ENCODE data around the gene KCNA3. TPM values are rescaled to one million over a fixed set of nuclear protein-coding genes. Genes with fewer than 3 reads are reported as not detected.
A peak's percentile ranks its signal among the peaks of the same experiment; 100 is the strongest.

KCNA3 gene
- total RNA-seq, 3 donors from 2014 or later, result 1.5 to 2.7 (median 1.9) TPM

GRCh38 chr1:110680036-110680735, 5.4 kb upstream of the KCNA3 start:
- ATAC-seq (no peak), DNase-seq (no peak)
- no peaks in the 10 kb centered on the region for H3K36me3 ChIP-seq (ENCODE audit: low read depth)
- no peaks in the 10 kb centered on the region for H3K4me1 ChIP-seq (ENCODE audit: low read depth)
- intact Hi-C loops (cut with DNase I, micrococcal nuclease), result no loop called here
- H3K9me3 ChIP-seq, result no peaks in the 10 kb centered on the region
- no peak overlapping the region for H3K4me3 ChIP-seq
- no peak for TF ChIP-seq CTCF (IDR thresholded peaks at IDR 0.05)

- Histone ChIP-seq H3K36me3 (ENCODE audit: low read depth) (no peaks in the 10 kb centered on the region), H3K9me3 (no peaks in the 10 kb centered on the region), H3K4me3 (no peak overlapping the region), H3K4me1 (ENCODE audit: low read depth) (no peaks in the 10 kb centered on the region)
- TF ChIP-seq CTCF (IDR thresholded peaks at IDR 0.05), result no peak
- intact Hi-C loops (cut with DNase I, micrococcal nuclease), result no loop called here
- ATAC-seq, result no peak
- DNase-seq, result no peak
Observed at GRCh38 chr1:110677526-110677925, 2.8 kb upstream of the KCNA3 start.

GRCh38 chr1:110676970-110677369, 2.2 kb upstream of the KCNA3 start:
- no peak for ATAC-seq
- H3K4me3 ChIP-seq, result no peak overlapping the region
- intact Hi-C loops (cut with DNase I, micrococcal nuclease), result no loop called here
- no peaks in the 10 kb centered on the region for H3K4me1 ChIP-seq (ENCODE audit: low read depth)
- DNase-seq, result no peak
- TF ChIP-seq CTCF (IDR thresholded peaks at IDR 0.05), result no peak
- H3K9me3 ChIP-seq, result no peaks in the 10 kb centered on the region
- H3K36me3 ChIP-seq (ENCODE audit: low read depth), result no peaks in the 10 kb centered on the region

- no peak for ATAC-seq
- H3K9me3 ChIP-seq, result no peaks in the 10 kb centered on the region
- H3K4me1 ChIP-seq (ENCODE audit: low read depth), result no peaks in the 10 kb centered on the region
- H3K36me3 ChIP-seq (ENCODE audit: low read depth), result no peaks in the 10 kb centered on the region
- TF ChIP-seq CTCF (IDR thresholded peaks at IDR 0.05), result no peak
- intact Hi-C loops (cut with DNase I, micrococcal nuclease), result no loop called here
- DNase-seq, result no peak
- no peak overlapping the region for H3K4me3 ChIP-seq
Observed at GRCh38 chr1:110675060-110675791, 486 bp upstream of the KCNA3 start.

GRCh38 chr1:110673805-110674336, 869 bp downstream of the KCNA3 start:
- H3K4me1 ChIP-seq (ENCODE audit: low read depth), result no peaks in the 10 kb centered on the region
- peak in 2 of 3 donors; percentile 25 to 71 for DNase-seq
- H3K36me3 ChIP-seq (ENCODE audit: low read depth), result no peaks in the 10 kb centered on the region
- H3K4me3 ChIP-seq, result peak overlapping the region; percentile 18
- no peak for TF ChIP-seq CTCF (IDR thresholded peaks at IDR 0.05)
- H3K9me3 ChIP-seq, result no peaks in the 10 kb centered on the region
- intact Hi-C loops (cut with DNase I, micrococcal nuclease), result no loop called here
- peak; percentile 5 for ATAC-seq
